HL-60 (cell line): ENCODE results near the gene PTGDS.

Source experiments
- DNase-seq, 2 experiments: peaks; one replicate each; pipeline ENCODE4 v3.0.0-alpha.2; 2010 to 2020; ENCODE audit warnings: low read depth in 1 of 2, low spot score in 1 of 2
- H3K27ac ChIP-seq: fragments of 250-450 bp; sonication (Bioruptor Pico); replicated peaks from 2 replicates; pipeline ENCODE4 v1.5.1; 2020; ENCODE audit warnings: mild to moderate bottlenecking, moderate library complexity
- H3K27me3 ChIP-seq: fragments of 250-450 bp; sonication (Bioruptor Pico); 2 replicates; pipeline ENCODE4 v1.5.1; 2021; ENCODE audit warnings: mild to moderate bottlenecking, moderate library complexity; ENCODE audit not compliant: insufficient read depth, poor library complexity, severe bottlenecking
- H3K4me3 ChIP-seq: replicated peaks from 2 replicates; pipeline ENCODE4 v1.5.1; 2011; ENCODE audit warnings: mild to moderate bottlenecking, control low read depth, low read length; ENCODE audit not compliant: insufficient read depth
- GABPA ChIP-seq: IDR thresholded peaks from 2 replicates; pipeline ENCODE4 v1.6.1; 2012; ENCODE audit warnings: low read depth
- POLR2AphosphoS5 ChIP-seq: IDR thresholded peaks from 2 replicates; pipeline ENCODE4 v1.6.1; 2012; ENCODE audit warnings: low read depth
- SPI1 ChIP-seq: IDR thresholded peaks from 2 replicates; pipeline ENCODE4 v1.6.1; 2012; ENCODE audit warnings: low read depth, mild to moderate bottlenecking, borderline replicate concordance
- TF ChIP-seq, protein P1 (sequence below): IDR thresholded peaks from 2 replicates; pipeline ENCODE4 v1.6.1; 2012; ENCODE audit warnings: low read depth; ENCODE audit not compliant: insufficient replicate concordance
- TF ChIP-seq, protein P2 (sequence below): IDR thresholded peaks from one replicate; pipeline ENCODE4 v1.5.1; 2011; ENCODE audit warnings: low read length, control low read depth, inconsistent platforms; ENCODE audit not compliant: insufficient read depth

The PTGDS gene

DNA sequence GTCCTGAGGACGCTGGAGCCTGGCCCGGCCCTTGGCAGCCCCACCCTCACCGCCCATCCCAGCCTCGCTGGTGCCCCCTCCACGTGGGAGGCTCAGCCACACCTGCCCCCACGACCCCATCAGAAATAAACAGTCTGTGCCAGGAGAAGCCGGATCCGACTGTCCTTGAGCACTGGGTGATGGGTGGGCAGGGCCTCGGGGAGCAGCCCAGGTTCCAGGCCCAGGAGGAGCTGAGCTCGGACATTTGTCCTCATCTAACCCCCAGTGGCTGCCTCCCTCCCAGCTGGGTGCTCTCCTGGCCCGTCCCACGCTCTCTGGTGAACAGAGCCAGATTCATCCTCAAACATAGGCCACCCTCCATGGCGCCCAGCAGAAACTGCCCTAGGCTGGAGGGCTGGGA is 4.6 kb upstream of the PTGDS start:
- TF ChIP-seq POLR2AphosphoS5 (no peak), SPI1 (no peak), GABPA (no peak)
- TF ChIP-seq, protein P1, sequence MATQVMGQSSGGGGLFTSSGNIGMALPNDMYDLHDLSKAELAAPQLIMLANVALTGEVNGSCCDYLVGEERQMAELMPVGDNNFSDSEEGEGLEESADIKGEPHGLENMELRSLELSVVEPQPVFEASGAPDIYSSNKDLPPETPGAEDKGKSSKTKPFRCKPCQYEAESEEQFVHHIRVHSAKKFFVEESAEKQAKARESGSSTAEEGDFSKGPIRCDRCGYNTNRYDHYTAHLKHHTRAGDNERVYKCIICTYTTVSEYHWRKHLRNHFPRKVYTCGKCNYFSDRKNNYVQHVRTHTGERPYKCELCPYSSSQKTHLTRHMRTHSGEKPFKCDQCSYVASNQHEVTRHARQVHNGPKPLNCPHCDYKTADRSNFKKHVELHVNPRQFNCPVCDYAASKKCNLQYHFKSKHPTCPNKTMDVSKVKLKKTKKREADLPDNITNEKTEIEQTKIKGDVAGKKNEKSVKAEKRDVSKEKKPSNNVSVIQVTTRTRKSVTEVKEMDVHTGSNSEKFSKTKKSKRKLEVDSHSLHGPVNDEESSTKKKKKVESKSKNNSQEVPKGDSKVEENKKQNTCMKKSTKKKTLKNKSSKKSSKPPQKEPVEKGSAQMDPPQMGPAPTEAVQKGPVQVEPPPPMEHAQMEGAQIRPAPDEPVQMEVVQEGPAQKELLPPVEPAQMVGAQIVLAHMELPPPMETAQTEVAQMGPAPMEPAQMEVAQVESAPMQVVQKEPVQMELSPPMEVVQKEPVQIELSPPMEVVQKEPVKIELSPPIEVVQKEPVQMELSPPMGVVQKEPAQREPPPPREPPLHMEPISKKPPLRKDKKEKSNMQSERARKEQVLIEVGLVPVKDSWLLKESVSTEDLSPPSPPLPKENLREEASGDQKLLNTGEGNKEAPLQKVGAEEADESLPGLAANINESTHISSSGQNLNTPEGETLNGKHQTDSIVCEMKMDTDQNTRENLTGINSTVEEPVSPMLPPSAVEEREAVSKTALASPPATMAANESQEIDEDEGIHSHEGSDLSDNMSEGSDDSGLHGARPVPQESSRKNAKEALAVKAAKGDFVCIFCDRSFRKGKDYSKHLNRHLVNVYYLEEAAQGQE = no peak
- TF ChIP-seq, protein P2, sequence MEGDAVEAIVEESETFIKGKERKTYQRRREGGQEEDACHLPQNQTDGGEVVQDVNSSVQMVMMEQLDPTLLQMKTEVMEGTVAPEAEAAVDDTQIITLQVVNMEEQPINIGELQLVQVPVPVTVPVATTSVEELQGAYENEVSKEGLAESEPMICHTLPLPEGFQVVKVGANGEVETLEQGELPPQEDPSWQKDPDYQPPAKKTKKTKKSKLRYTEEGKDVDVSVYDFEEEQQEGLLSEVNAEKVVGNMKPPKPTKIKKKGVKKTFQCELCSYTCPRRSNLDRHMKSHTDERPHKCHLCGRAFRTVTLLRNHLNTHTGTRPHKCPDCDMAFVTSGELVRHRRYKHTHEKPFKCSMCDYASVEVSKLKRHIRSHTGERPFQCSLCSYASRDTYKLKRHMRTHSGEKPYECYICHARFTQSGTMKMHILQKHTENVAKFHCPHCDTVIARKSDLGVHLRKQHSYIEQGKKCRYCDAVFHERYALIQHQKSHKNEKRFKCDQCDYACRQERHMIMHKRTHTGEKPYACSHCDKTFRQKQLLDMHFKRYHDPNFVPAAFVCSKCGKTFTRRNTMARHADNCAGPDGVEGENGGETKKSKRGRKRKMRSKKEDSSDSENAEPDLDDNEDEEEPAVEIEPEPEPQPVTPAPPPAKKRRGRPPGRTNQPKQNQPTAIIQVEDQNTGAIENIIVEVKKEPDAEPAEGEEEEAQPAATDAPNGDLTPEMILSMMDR = no peak
- H3K4me3 ChIP-seq = no peak overlapping the region
- H3K27ac ChIP-seq = no peak overlapping the region
- H3K27me3 ChIP-seq = no peaks in the 10 kb centered on the region
- DNase-seq = no peak

DNA sequence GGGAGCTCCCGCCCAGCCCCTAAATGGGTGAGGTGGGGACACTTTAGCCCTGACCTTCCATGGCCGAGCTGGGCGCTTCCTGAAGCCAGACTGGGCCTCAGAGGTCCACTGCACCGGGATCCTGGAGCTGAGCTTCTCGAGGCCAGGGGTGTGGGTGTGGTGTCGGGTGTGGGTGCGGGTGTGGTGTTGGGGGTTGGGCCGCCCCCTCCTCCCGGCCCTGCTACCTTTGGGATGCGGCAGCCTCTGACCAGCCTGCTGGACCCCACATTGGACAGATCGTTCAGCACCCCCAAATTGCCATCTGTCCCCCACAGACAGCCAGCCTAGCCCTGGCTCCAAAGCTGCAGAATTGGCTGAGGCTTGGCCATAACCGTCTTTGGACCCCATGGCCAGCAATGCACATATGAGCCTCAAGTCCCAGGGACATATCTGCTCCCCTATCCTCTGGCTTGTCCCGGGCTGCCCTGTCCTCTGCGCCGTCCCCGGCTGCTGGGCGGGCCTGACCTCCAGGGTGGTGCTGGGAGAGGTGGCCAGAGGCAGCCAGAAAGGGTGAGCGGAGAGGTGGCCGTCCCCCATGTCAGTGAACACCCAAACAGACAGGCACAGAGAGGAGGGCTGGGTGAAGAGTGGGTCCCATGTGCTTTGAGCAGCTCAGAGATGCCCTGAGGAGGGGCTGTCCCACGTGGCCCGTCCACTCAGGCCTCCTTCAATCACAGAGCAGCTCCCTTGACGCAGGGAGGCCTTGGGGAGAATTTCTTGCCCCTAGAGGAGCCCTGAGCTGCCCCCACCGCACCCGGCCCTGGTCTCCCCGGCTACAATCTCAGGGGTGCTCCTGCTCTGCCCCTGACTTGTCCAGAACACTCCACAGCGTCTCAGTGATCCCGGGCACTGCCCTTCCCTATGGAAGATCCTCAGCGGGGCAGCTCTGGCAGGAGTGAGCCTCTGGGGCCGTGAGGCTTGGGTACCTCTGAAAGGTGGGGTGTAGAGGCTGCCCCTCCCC is 3.4 kb upstream of the PTGDS start:
- Histone ChIP-seq H3K4me3 (no peak overlapping the region), H3K27ac (no peak overlapping the region), H3K27me3 (no peaks in the 10 kb centered on the region)
- no peak for DNase-seq
- TF ChIP-seq POLR2AphosphoS5 (no peak), SPI1 (no peak), GABPA (no peak)
- TF ChIP-seq, protein P2 = no peak
- TF ChIP-seq, protein P1 = no peak

DNA sequence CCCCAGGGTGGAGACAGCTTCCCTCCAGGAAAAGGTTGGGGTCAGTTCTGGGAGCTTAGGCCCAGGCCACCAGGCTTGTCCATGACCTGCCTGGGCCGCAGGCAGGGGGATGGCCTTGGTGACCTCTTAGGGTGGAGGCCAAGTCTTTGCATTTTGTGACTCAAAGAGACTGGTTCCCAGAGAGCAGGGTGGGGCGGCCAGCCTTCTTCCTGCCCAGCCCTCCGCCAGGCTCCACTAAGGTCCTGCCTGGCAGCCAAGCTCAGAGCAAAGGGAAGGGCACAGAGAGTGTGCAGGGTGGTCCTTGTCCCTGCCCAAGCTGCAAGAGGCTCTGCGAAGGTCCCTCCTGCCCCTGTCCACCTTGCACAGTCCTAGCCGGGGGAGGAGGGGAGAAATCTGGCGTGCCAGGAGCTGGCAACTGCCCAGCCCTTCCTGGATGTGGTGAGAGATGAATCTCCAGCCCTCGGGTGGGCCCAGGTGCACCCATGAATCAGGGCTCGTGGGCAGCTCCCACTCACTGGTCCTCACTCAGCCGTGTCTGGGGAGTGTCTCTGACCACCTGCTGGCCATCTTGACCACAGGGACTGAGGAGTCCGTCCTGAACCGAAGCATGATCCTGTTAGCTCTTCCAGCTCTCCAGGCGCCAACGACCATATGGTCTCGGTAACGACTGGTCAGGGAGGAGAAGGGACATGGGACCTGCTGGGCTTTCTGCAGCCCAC is 2.3 kb upstream of the PTGDS start:
- Histone ChIP-seq H3K27me3 (no peaks in the 10 kb centered on the region), H3K27ac (no peak overlapping the region), H3K4me3 (no peak overlapping the region)
- no peak for DNase-seq
- TF ChIP-seq GABPA (no peak), SPI1 (no peak), POLR2AphosphoS5 (no peak)
- TF ChIP-seq, protein P2 = no peak
- TF ChIP-seq, protein P1 = no peak
